ENCODE data around the gene CNKSR2.

CNKSR2 gene

GRCh38 chrX:21469071-21469470 is 94.9 kb downstream of the CNKSR2 start:
- H3K36me3 ChIP-seq (ENCODE audit: low read length), result no peaks in the 10 kb centered on the region
- no peaks in the 10 kb centered on the region for H3K9me2 ChIP-seq (replicated peaks; ENCODE audit: insufficient read depth, low read length)
- H3F3A ChIP-seq (ENCODE audit: insufficient read depth), result no peaks in the 10 kb centered on the region
- H3K27ac ChIP-seq (ENCODE audit: low read depth, low read length), result no peak overlapping the region
- no peak overlapping the region for H2AFZ ChIP-seq (ENCODE audit: low read depth, low read length, severe bottlenecking)
- H4K20me1 ChIP-seq (ENCODE audit: low read depth, low read length), result no peaks in the 10 kb centered on the region
- no peak overlapping the region for H3K9ac ChIP-seq (ENCODE audit: low read length)
- no peaks in the 10 kb centered on the region for H3K27me3 ChIP-seq (ENCODE audit: low read length)
- H3K9me3 ChIP-seq (ENCODE audit: insufficient read depth, low read length), result no peaks in the 10 kb centered on the region
- TF ChIP-seq CTCF (IDR thresholded peaks at IDR 0.05; ENCODE audit: insufficient read depth, low read length, poor library complexity, severe bottlenecking), result no peak
- H3K79me2 ChIP-seq (ENCODE audit: insufficient read depth, low read length), result no peaks in the 10 kb centered on the region
- no peak overlapping the region for H3K4me2 ChIP-seq (ENCODE audit: low read depth, low read length, poor library complexity, severe bottlenecking)
- no peak overlapping the region for H3K4me3 ChIP-seq (ENCODE audit: insufficient read depth, low read length, poor library complexity, severe bottlenecking)

- Histone ChIP-seq H3K4me2 (ENCODE audit: low read depth, low read length, poor library complexity, severe bottlenecking) (no peak overlapping the region), H2AFZ (ENCODE audit: low read depth, low read length, severe bottlenecking) (no peak overlapping the region), H3K27ac (ENCODE audit: low read depth, low read length) (no peak overlapping the region), H3K79me2 (ENCODE audit: insufficient read depth, low read length) (no peaks in the 10 kb centered on the region), H3K9ac (ENCODE audit: low read length) (no peak overlapping the region), H3F3A (ENCODE audit: insufficient read depth) (no peaks in the 10 kb centered on the region), H4K20me1 (ENCODE audit: low read depth, low read length) (no peaks in the 10 kb centered on the region), H3K4me3 (ENCODE audit: insufficient read depth, low read length, poor library complexity, severe bottlenecking) (no peak overlapping the region), H3K27me3 (ENCODE audit: low read length) (no peaks in the 10 kb centered on the region), H3K36me3 (ENCODE audit: low read length) (no peaks in the 10 kb centered on the region), H3K9me3 (ENCODE audit: insufficient read depth, low read length) (no peaks in the 10 kb centered on the region), H3K9me2 (replicated peaks; ENCODE audit: insufficient read depth, low read length) (no peaks in the 10 kb centered on the region)
- no peak for TF ChIP-seq EZH2phosphoT487 (conservative IDR thresholded peaks at IDR 0.05; ENCODE audit: low read length)
- no peak for TF ChIP-seq CTCF (IDR thresholded peaks at IDR 0.05; ENCODE audit: insufficient read depth, low read length, poor library complexity, severe bottlenecking)
These were observed 102.7 kb downstream of the CNKSR2 start for GRCh38 chrX:21476909-21477308.

- Histone ChIP-seq H3K4me2 (ENCODE audit: low read depth, low read length, poor library complexity, severe bottlenecking) (no peak overlapping the region), H3K27me3 (ENCODE audit: low read length) (no peaks in the 10 kb centered on the region), H3F3A (ENCODE audit: insufficient read depth) (no peaks in the 10 kb centered on the region), H3K9ac (ENCODE audit: low read length) (no peak overlapping the region), H3K79me2 (ENCODE audit: insufficient read depth, low read length) (no peaks in the 10 kb centered on the region), H2AFZ (ENCODE audit: low read depth, low read length, severe bottlenecking) (no peak overlapping the region), H3K9me3 (ENCODE audit: insufficient read depth, low read length) (no peaks in the 10 kb centered on the region), H4K20me1 (ENCODE audit: low read depth, low read length) (no peaks in the 10 kb centered on the region), H3K27ac (ENCODE audit: low read depth, low read length) (no peak overlapping the region), H3K4me3 (ENCODE audit: insufficient read depth, low read length, poor library complexity, severe bottlenecking) (no peak overlapping the region), H3K36me3 (ENCODE audit: low read length) (no peaks in the 10 kb centered on the region), H3K9me2 (replicated peaks; ENCODE audit: insufficient read depth, low read length) (no peaks in the 10 kb centered on the region)
- TF ChIP-seq CTCF (IDR thresholded peaks at IDR 0.05; ENCODE audit: insufficient read depth, low read length, poor library complexity, severe bottlenecking), result peak; percentile 29
- TF ChIP-seq EZH2phosphoT487 (conservative IDR thresholded peaks at IDR 0.05; ENCODE audit: low read length), result no peak
These were observed 105.6 kb downstream of the CNKSR2 start for GRCh38 chrX:21479695-21480270.

All from SU-DHL-6 (cell line).